Fibroblast of lung (primary cell): Measurements from ENCODE around the gene C11orf97.

Experiments
- CTCF ChIP-seq, 2 donors: IDR thresholded peaks in 1 of 2; conservative IDR thresholded peaks in 1 of 2; 1 replicate in 1 of 2; 2 replicates in 1 of 2; pipeline ENCODE4 v1.5.1; 2011 to 2012; ENCODE audit warnings: low read length in 2 of 2, control low read depth in 1 of 2, inconsistent platforms in 1 of 2, low read depth in 1 of 2, mild to moderate bottlenecking in 1 of 2
- EZH2 ChIP-seq: IDR thresholded peaks from 2 replicates; pipeline ENCODE4 v1.5.1; 2012; ENCODE audit warnings: low read length, control low read depth, mild to moderate bottlenecking; ENCODE audit errors: missing control alignments

DNA sequence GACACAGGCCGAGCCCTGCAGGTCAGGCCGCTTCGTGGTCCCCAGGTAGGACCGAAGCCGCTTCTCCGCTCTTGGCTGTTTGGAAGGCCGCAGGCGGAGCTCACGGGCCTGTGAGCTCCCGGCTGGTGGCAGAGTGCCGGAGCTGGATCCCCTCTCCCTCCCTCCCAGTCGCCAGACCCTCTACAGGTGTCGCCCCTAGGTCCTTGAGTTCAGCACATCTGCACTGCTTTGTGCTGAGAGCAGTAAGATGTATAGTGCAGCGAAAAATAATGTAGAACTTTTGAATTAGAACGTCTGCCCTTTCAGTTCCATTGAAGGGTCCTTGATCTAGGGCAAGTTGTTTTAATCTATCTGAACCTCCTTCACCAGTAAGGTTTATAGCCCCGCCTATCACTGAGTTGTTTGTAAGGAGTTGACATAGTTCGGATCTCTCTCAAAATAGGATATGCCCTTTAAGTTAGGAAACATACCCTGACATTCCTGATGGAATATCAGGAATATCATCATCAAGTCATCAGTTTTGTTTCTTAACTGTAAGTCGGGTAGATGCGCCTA is 18.1 kb upstream of the C11orf97 start:
- TF ChIP-seq CTCF (conservative IDR thresholded peaks at IDR 0.05 in 1 of 2, IDR thresholded peaks at IDR 0.05 in 1 of 2; ENCODE audit: low read depth in 1 of 2, low read length in 2 of 2), result no peak
- no peak for TF ChIP-seq EZH2
